PFSK-1 (cell line): ENCODE results near the gene FOXR2.

ENCODE experiments used
- FOXP2 ChIP-seq: optimal IDR thresholded peaks from 2 replicates; pipeline ENCODE3; 2011; ENCODE audit warnings: borderline replicate concordance, control low read depth, inconsistent platforms; ENCODE audit not compliant: insufficient read depth; ENCODE audit errors: extremely low read length, extremely low read depth
- POLR2AphosphoS5 ChIP-seq: IDR thresholded peaks from 2 replicates; pipeline ENCODE4 v1.6.1; 2012; ENCODE audit warnings: low read depth, mild to moderate bottlenecking, control low read depth, low read length, moderate library complexity
- SIN3A ChIP-seq: IDR thresholded peaks from 2 replicates; pipeline ENCODE4 v1.6.1; 2012; ENCODE audit warnings: mild to moderate bottlenecking, low read length, moderate library complexity, borderline replicate concordance; ENCODE audit not compliant: insufficient read depth
- TAF1 ChIP-seq: IDR thresholded peaks from 2 replicates; pipeline ENCODE4 v1.6.1; 2012; ENCODE audit warnings: low read length, control low read depth, borderline replicate concordance; ENCODE audit not compliant: insufficient read depth
- TF ChIP-seq, protein P1 (sequence below), 2 experiments: IDR thresholded peaks; 2 replicates each; pipeline versions ENCODE4 v1.6.1 to v1.8.0; 2011 to 2012; ENCODE audit warnings: low read depth in 2 of 2, low read length in 2 of 2, control low read depth in 1 of 2, inconsistent platforms in 1 of 2, mild to moderate bottlenecking in 1 of 2, moderate library complexity in 1 of 2; ENCODE audit not compliant: insufficient read depth in 1 of 2

DNA sequence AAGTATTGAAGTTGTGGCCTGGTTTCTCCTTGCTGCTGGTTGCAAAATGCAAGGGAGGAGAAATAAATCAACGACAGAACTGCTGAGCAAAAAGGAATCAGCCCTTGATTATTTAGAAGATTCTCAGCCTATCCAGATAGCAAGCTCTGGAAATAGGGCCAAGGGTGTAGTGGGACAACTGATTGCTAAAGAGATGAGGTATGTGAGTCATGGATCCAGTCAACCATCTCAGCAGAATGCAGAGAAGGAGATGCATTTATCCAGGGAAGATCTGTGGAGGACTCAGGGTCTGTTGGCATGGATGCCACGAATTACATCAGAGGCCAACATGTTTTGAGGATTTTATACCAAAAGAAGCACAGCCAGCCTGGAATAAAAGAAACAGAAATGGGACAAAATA, 36.7 kb downstream of the FOXR2 start:
- TF ChIP-seq TAF1 (no peak), POLR2AphosphoS5 (no peak), FOXP2 (no peak), SIN3A (no peak)
- TF ChIP-seq, protein P1, sequence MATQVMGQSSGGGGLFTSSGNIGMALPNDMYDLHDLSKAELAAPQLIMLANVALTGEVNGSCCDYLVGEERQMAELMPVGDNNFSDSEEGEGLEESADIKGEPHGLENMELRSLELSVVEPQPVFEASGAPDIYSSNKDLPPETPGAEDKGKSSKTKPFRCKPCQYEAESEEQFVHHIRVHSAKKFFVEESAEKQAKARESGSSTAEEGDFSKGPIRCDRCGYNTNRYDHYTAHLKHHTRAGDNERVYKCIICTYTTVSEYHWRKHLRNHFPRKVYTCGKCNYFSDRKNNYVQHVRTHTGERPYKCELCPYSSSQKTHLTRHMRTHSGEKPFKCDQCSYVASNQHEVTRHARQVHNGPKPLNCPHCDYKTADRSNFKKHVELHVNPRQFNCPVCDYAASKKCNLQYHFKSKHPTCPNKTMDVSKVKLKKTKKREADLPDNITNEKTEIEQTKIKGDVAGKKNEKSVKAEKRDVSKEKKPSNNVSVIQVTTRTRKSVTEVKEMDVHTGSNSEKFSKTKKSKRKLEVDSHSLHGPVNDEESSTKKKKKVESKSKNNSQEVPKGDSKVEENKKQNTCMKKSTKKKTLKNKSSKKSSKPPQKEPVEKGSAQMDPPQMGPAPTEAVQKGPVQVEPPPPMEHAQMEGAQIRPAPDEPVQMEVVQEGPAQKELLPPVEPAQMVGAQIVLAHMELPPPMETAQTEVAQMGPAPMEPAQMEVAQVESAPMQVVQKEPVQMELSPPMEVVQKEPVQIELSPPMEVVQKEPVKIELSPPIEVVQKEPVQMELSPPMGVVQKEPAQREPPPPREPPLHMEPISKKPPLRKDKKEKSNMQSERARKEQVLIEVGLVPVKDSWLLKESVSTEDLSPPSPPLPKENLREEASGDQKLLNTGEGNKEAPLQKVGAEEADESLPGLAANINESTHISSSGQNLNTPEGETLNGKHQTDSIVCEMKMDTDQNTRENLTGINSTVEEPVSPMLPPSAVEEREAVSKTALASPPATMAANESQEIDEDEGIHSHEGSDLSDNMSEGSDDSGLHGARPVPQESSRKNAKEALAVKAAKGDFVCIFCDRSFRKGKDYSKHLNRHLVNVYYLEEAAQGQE (IDR thresholded peaks at IDR 0.05; ENCODE audit: insufficient read depth in 1 of 2, low read depth in 2 of 2, low read length in 2 of 2): no peak
